SU-DHL-6 (cell line): Measurements from ENCODE around the gene RAD9A.

Source experiments
- H2AFZ ChIP-seq: fragments of 200-600 bp; sonication (generic); 2 replicates; pipeline ENCODE4 v1.6.1; 2014; ENCODE audit warnings: low read depth, mild to moderate bottlenecking, moderate library complexity, mixed read lengths, antibody characterized with exemption, low read length; ENCODE audit not compliant: severe bottlenecking
- H3F3A ChIP-seq: fragments of 200-600 bp; shearing (Covaris generic); 2 replicates; pipeline ENCODE4 v1.6.0; 2016; ENCODE audit warnings: antibody characterized with exemption, mild to moderate bottlenecking; ENCODE audit not compliant: insufficient read depth
- H3K27ac ChIP-seq: fragments of 200-600 bp; sonication (generic); 2 replicates; pipeline ENCODE4 v1.5.1; 2016; ENCODE audit warnings: low read depth, mild to moderate bottlenecking, low read length, moderate library complexity, mixed read lengths
- H3K27me3 ChIP-seq: fragments of 200-600 bp; sonication (generic), shearing (Covaris generic); 2 replicates; pipeline ENCODE4 v1.6.0; 2014; ENCODE audit warnings: mild to moderate bottlenecking, low read length
- H3K36me3 ChIP-seq: fragments of 200-600 bp; sonication (generic); 2 replicates; pipeline ENCODE4 v1.6.1; 2014; ENCODE audit warnings: mild to moderate bottlenecking, low read length, mixed read lengths
- H3K4me2 ChIP-seq: fragments of 300-600, 200-600 bp; shearing (Covaris generic), sonication (generic); 2 replicates; pipeline ENCODE4 v1.6.0; 2014; ENCODE audit warnings: low read length, low read depth, mild to moderate bottlenecking; ENCODE audit not compliant: poor library complexity, severe bottlenecking
- H3K4me3 ChIP-seq: fragments of 200-600 bp; sonication (generic); 2 replicates; pipeline ENCODE4 v1.5.1; 2014; ENCODE audit warnings: antibody characterized with exemption, low read length, mild to moderate bottlenecking, mixed read lengths; ENCODE audit not compliant: insufficient read depth, poor library complexity, severe bottlenecking
- H3K79me2 ChIP-seq: fragments of 200-600 bp; sonication (generic); 2 replicates; pipeline ENCODE4 v1.6.1; 2014; ENCODE audit warnings: mild to moderate bottlenecking, low read length, moderate library complexity; ENCODE audit not compliant: insufficient read depth
- H3K9ac ChIP-seq: fragments of 200-600 bp; sonication (generic); 2 replicates; pipeline ENCODE4 v1.7.0; 2014; ENCODE audit warnings: mild to moderate bottlenecking, low read length
- H3K9me2 ChIP-seq: fragments of 200-600 bp; sonication (generic); replicated peaks from 2 replicates; pipeline ENCODE4 v1.6.1; 2014; ENCODE audit warnings: low read length; ENCODE audit not compliant: insufficient read depth
- H3K9me3 ChIP-seq: fragments of 200-600 bp; sonication (generic); 2 replicates; pipeline ENCODE4 v1.6.1; 2014; ENCODE audit warnings: low read length, mixed read lengths; ENCODE audit not compliant: insufficient read depth
- H4K20me1 ChIP-seq: fragments of 200-600 bp; sonication (generic); 2 replicates; pipeline ENCODE4 v1.6.1; 2014; ENCODE audit warnings: low read depth, mild to moderate bottlenecking, antibody characterized with exemption, low read length, moderate library complexity, mixed read lengths
- EZH2phosphoT487 ChIP-seq: fragments of 200-600 bp; sonication (generic), shearing (Covaris generic); conservative IDR thresholded peaks from 2 replicates; pipeline ENCODE4 v1.6.1; 2018; ENCODE audit warnings: mild to moderate bottlenecking, antibody characterized with exemption, low read length, moderate library complexity, mixed read lengths
- TF ChIP-seq, protein P1 (sequence below): fragments of 200-600 bp; sonication (generic); IDR thresholded peaks from one replicate; pipeline ENCODE4 v1.5.1; 2017; ENCODE audit warnings: antibody characterized with exemption, mild to moderate bottlenecking, low read length, moderate library complexity; ENCODE audit not compliant: insufficient read depth, poor library complexity, severe bottlenecking

RAD9A gene

DNA sequence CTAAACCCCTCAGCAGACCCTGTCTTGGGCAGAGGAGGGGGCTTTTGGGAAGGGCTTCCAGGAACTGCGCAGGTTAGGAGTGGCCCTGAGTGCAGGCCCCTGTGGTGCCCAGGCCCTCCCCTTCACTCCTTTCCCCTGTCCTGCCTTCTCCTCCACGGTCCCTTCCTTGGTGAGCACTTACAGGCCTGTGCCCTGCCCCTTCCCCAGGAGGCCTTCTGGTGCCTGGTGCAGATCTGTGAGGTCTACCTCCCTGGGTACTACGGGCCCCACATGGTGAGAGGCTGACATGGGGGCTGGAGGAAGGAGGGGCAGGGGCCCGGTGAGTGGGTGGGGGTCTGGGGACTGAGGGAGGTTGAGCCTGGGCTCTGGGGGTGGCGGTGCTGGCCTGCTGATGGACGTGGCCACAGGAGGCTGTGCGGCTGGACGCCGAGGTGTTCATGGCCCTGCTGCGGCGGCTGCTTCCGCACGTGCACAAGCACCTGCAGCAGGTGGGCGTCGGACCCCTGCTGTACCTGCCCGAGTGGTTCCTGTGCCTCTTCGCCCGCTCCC lies 14.7 kb downstream of the RAD9A start:
- H3K9ac ChIP-seq: no peak overlapping the region
- H3K4me2 ChIP-seq: peak overlapping the region; percentile 83

DNA sequence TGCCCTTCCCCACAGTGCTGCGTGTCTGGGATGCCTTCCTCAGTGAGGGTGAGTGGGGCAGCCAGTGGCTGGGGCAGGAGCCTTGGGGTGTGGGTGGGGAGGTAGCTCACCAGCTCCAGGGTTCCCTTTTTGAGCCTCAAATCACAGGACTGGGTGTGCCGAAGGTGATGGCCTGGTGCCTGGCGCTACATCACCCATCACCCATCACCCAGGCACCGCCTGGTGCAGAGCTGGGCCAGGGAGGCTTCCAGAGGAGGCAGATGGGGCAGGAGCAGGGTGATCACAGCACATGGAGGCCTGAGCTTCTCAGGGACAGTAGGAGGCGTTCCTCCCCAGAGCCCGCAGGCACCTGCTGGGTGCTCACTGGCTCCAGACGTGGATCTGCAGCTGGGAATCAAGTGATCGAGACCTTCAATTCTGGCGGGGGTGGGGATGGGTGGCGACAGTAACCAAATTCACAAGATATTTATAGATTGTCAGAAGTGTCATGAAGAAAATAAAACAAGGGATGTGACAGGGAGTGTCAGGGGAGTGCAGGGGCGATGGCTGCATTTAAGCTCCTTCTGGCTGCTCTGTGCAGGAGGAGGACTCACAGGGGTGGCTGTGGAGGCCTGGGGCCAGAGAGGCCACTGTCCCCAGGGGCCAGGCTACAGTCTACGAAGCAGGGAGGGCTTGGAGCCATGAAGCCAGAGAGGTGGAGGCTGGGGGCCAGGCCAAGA lies 15.3 kb downstream of the RAD9A start:
- H3K27me3 ChIP-seq: no peaks in the 10 kb centered on the region
- peak overlapping the region; percentile 9 for H3K4me2 ChIP-seq

More for the DNA sequence above, 14.7 kb downstream of the RAD9A start:
- Histone ChIP-seq H3K36me3 (no peaks in the 10 kb centered on the region), H3K9me2 (no peaks in the 10 kb centered on the region), H4K20me1 (no peaks in the 10 kb centered on the region), H3F3A (peaks cover 50% of the 10 kb centered on the region), H3K27ac (peak overlapping the region; percentile 88), H2AFZ (no peak overlapping the region), H3K4me3 (no peak overlapping the region), H3K79me2 (peaks cover under 1% of the 10 kb centered on the region), H3K9me3 (no peaks in the 10 kb centered on the region), H3K27me3 (no peaks in the 10 kb centered on the region)
- TF ChIP-seq, protein P1, sequence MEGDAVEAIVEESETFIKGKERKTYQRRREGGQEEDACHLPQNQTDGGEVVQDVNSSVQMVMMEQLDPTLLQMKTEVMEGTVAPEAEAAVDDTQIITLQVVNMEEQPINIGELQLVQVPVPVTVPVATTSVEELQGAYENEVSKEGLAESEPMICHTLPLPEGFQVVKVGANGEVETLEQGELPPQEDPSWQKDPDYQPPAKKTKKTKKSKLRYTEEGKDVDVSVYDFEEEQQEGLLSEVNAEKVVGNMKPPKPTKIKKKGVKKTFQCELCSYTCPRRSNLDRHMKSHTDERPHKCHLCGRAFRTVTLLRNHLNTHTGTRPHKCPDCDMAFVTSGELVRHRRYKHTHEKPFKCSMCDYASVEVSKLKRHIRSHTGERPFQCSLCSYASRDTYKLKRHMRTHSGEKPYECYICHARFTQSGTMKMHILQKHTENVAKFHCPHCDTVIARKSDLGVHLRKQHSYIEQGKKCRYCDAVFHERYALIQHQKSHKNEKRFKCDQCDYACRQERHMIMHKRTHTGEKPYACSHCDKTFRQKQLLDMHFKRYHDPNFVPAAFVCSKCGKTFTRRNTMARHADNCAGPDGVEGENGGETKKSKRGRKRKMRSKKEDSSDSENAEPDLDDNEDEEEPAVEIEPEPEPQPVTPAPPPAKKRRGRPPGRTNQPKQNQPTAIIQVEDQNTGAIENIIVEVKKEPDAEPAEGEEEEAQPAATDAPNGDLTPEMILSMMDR: no peak
- TF ChIP-seq EZH2phosphoT487: no peak

DNA sequence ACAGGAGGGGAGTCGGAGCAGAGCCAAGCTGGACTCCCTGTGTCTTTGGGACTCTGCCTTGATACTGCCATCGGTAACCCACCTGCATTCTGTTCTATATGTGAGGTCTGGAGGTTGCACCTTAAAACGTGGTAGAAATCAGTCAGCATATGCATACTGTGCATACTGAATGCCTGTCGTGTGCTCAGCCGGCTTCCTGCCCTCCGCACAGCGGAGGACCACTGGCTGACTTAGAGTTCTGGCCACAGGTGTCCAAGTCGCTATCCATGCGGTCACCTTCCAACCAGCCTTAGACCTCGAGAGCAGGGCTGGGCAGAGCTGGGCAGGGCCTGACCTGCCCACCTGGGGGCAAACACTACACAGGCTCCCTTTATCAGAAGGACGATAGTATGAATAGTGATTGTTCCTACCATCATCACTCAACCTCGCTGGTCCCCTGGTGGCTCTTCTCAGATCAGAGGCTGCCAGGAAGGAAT lies 15.9 kb downstream of the RAD9A start:
- Histone ChIP-seq H4K20me1 (no peaks in the 10 kb centered on the region), H3K9ac (0 out of 2 replicates have a peak overlapping the region, but pooled peaks have one; percentile 57), H3K79me2 (no peaks in the 10 kb centered on the region; the same call in 1 of the 2 replicates), H3K9me2 (no peaks in the 10 kb centered on the region), H2AFZ (no peak overlapping the region), H3K27ac (peak overlapping the region; percentile 88), H3K36me3 (no peaks in the 10 kb centered on the region), H3K4me2 (peak overlapping the region; percentile 9), H3K4me3 (no peak overlapping the region), H3K9me3 (no peaks in the 10 kb centered on the region), H3F3A (peaks cover 50% of the 10 kb centered on the region), H3K27me3 (no peaks in the 10 kb centered on the region)
- TF ChIP-seq, protein P1: no peak
- no peak for TF ChIP-seq EZH2phosphoT487

More for the DNA sequence above, 15.3 kb downstream of the RAD9A start:
- H3K27ac ChIP-seq: peak overlapping the region; percentile 88
- no peaks in the 10 kb centered on the region for H3K9me3 ChIP-seq
- no peaks in the 10 kb centered on the region for H3K36me3 ChIP-seq
- TF ChIP-seq, protein P1: no peak
- TF ChIP-seq EZH2phosphoT487: no peak
- H3K79me2 ChIP-seq: no peaks in the 10 kb centered on the region; the same call in 1 of the 2 replicates
- H3K9me2 ChIP-seq: no peaks in the 10 kb centered on the region
- no peak overlapping the region for H2AFZ ChIP-seq
- no peaks in the 10 kb centered on the region for H4K20me1 ChIP-seq
- peaks cover 50% of the 10 kb centered on the region for H3F3A ChIP-seq
- H3K9ac ChIP-seq: no peak overlapping the region
- no peak overlapping the region for H3K4me3 ChIP-seq
